IgD-negative memory B cell (primary cell): ENCODE results near the gene REPS2. TPM values are rescaled to one million over a fixed set of nuclear protein-coding genes. Genes with fewer than 3 reads are reported as not detected.

Experiments
- H3K27ac Mint-ChIP-seq, 3 donors: one replicate each; pipeline ENCODE4 v1.8.0; 2020 to 2022; ENCODE audit warnings: mild to moderate bottlenecking in 3 of 3, mixed read lengths in 3 of 3, moderate library complexity in 1 of 3
- H3K27me3 Mint-ChIP-seq: one replicate; pipeline ENCODE4 v1.8.0; 2021; ENCODE audit warnings: mixed read lengths
- H3K36me3 Mint-ChIP-seq: one replicate; pipeline ENCODE4 v1.8.0; 2020; ENCODE audit warnings: mild to moderate bottlenecking, mixed read lengths
- H3K4me1 Mint-ChIP-seq, 3 donors: one replicate each; pipeline ENCODE4 v1.8.0; 2020 to 2022; ENCODE audit warnings: mixed read lengths in 3 of 3, mild to moderate bottlenecking in 1 of 3
- H3K4me3 Mint-ChIP-seq, 4 donors: one replicate each; pipeline ENCODE4 v1.8.0; 2020 to 2022; ENCODE audit warnings: mild to moderate bottlenecking in 4 of 4, mixed read lengths in 4 of 4, moderate library complexity in 3 of 4
- H3K9me3 Mint-ChIP-seq, 3 donors: one replicate each; pipeline ENCODE4 v1.8.0; 2020 to 2021; ENCODE audit warnings: mixed read lengths in 3 of 3, mild to moderate bottlenecking in 1 of 3
- polyA plus RNA-seq: library from polyadenylated mRNA; unstranded; fragments of 300-500 nt; fragmentation: Illumina TruSeq; gene quantifications from one replicate; pipeline ENCODE4 v1.2.3, GENCODE V29; 2021

The REPS2 gene
- polyA plus RNA-seq, 1 donor from 2014 or later = 1.3 TPM

DNA sequence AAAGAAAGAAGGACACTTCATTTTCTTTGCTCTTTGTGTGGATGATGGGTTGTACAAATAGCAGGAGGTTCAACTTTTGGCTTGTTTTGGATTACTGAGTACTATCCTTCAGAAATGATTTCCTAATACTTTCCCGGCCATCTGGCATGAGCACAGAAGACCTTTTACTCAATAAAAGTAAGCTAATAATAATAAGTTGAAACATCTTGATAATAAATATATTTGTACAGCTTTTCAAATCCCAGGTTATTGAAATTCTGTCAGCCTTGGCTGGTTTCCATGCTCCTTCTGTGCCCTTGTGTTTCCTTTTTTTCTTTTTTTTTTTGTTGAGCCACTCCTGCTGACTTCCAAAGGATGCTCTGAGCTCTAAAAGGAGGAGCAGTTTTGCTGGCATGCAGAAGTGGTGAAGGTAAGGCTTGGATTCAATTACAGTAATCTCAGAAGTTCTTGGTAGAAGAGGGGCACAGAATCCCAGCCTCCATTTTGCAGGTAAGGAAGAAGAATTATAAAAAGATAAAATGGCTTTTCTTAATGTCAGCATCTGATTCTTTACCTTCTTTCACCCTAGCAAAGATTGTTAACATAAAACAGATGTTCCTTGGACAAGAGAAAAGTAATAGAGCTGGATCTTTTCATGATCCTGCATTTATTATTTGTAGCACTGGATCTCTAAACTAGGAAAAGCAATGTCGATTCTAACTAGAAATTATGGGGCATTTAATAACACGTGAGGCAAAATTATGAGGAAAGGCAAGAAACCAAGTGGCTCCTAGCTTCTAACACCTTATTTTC is 31.9 kb downstream of the REPS2 start:
- H3K27ac Mint-ChIP-seq = no peak overlapping the region
- peaks cover 0 to 7% (median 2%) of the 10 kb centered on the region in 3 donors for H3K9me3 Mint-ChIP-seq
- H3K4me1 Mint-ChIP-seq = peaks cover 0 to 6% (median 0%) of the 10 kb centered on the region in 3 donors
- H3K4me3 Mint-ChIP-seq = no peak overlapping the region
- H3K27me3 Mint-ChIP-seq = peaks cover 5% of the 10 kb centered on the region
- peaks cover 3% of the 10 kb centered on the region for H3K36me3 Mint-ChIP-seq

DNA sequence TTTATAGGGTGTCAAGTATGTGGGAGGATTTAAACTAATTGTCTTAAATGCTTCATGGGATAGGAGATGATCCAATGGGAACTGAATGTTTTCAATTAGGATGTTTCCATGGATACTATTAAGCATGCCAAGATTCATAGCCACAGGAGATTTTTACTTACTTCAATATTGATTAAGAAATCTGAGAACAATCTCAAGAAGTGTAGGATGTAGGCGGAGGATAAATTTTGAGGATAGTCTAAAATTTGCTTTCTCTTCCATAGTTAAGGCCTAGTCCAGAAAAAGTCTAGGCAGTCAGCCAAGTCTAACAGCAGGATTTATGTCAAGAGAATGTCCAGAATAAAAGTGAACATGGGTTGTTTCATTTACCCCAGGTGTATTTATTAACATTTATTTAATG is 32.8 kb downstream of the REPS2 start:
- Mint-ChIP-seq H3K4me1 (peaks cover 0 to 6% (median 0%) of the 10 kb centered on the region in 3 donors), H3K27ac (no peak overlapping the region), H3K36me3 (peaks cover 3% of the 10 kb centered on the region), H3K27me3 (peaks cover 7% of the 10 kb centered on the region), H3K9me3 (peaks cover 0 to 7% (median 2%) of the 10 kb centered on the region in 3 donors), H3K4me3 (no peak overlapping the region)

DNA sequence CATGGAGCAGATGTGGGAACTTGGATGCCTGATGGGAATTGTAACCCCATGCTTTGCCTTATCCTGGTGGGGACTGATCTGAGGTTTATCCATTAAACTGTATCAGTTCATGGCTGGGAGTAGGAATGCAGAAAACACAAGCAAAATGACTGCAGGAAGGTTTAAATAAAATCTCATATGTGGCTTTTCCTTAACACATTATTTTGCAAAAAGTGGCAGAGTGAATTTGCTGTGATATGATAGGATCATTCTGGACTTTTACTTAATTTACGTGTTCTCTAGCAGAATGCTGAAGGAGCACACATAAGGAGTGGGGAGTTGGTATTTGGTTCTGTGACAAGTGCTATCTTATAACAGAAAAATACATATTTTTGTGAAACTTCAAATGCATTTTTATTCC is 34.8 kb downstream of the REPS2 start:
- H3K27ac Mint-ChIP-seq = no peak overlapping the region
- H3K9me3 Mint-ChIP-seq = peaks cover 0 to 7% (median 2%) of the 10 kb centered on the region in 3 donors
- peaks cover 0 to 2% (median 0%) of the 10 kb centered on the region in 3 donors for H3K4me1 Mint-ChIP-seq
- H3K36me3 Mint-ChIP-seq = no peaks in the 10 kb centered on the region
- no peak overlapping the region for H3K4me3 Mint-ChIP-seq
- H3K27me3 Mint-ChIP-seq = peaks cover 9% of the 10 kb centered on the region

DNA sequence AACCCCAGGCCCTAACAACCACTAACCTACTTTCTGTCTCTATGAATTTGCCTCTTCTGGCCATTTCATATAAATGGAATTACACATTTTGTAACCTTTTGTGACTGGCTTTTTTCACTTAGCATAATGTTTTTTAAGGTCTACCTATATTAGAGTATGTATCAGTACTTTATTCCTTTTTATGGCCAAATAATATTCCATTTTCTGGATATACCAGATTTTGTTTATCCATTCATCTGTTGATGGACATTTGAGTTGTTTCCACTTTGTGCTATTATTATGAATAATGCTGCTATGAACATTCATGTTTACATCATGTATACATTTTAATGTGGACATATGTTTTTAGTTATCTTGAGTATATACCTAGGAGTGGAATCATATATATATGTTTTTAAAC is 35.5 kb downstream of the REPS2 start:
- no peaks in the 10 kb centered on the region for H3K36me3 Mint-ChIP-seq
- H3K27ac Mint-ChIP-seq = no peak overlapping the region
- peaks cover 0 to 7% (median 2%) of the 10 kb centered on the region in 3 donors for H3K9me3 Mint-ChIP-seq
- H3K4me3 Mint-ChIP-seq = no peak overlapping the region
- H3K27me3 Mint-ChIP-seq = peaks cover 9% of the 10 kb centered on the region
- H3K4me1 Mint-ChIP-seq = peaks cover 0 to 2% (median 0%) of the 10 kb centered on the region in 3 donors

DNA sequence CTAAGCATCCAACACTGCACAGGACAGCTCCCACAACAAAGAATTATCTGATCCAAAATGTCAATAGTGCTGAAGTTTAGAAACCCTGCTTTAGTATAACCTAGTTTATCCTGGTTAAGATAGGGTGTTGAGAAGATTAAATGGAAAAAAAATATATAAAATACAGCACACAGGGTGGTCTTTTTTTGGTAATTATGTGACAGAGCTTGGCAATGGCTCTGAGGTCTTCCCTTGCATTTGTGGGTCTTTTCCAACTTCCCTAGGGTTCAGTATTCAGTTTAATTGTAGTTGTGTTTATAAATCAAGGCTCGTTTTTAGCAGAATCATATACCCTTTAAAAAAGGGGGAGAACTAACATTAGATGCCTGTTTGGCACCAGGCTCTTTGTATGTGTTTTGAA is 36.6 kb downstream of the REPS2 start:
- peaks cover 0 to 7% (median 2%) of the 10 kb centered on the region in 3 donors for H3K9me3 Mint-ChIP-seq
- H3K27ac Mint-ChIP-seq = no peak overlapping the region
- peaks cover under 1% of the 10 kb centered on the region for H3K36me3 Mint-ChIP-seq
- H3K27me3 Mint-ChIP-seq = peaks cover 7% of the 10 kb centered on the region
- H3K4me1 Mint-ChIP-seq = peaks cover 0 to 2% (median 0%) of the 10 kb centered on the region in 3 donors
- no peak overlapping the region for H3K4me3 Mint-ChIP-seq

DNA sequence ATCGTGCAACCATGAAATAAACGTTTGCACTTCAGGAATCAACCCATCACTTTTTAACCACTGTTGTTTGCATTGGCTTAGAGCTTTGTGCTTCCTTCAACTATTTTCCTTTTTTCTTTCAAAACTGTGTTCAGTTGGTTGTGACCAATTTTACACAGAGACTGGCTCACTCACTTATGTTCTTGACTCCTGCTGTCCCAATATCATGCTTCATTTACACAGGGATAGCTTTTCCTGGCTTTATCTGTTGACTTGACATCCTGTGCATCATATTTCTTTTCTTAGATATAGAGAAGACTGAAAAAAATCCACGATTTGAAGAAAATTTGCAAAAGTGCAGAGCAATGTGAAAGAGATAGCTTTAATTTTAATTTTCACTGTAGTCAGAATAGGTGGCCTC is 38.8 kb downstream of the REPS2 start:
- H3K4me1 Mint-ChIP-seq = peaks cover 0 to 2% (median 0%) of the 10 kb centered on the region in 3 donors
- no peak overlapping the region for H3K27ac Mint-ChIP-seq
- no peak overlapping the region for H3K4me3 Mint-ChIP-seq
- peaks cover 10% of the 10 kb centered on the region for H3K27me3 Mint-ChIP-seq
- peaks cover 3% of the 10 kb centered on the region for H3K36me3 Mint-ChIP-seq
- peaks cover 0 to 7% (median 2%) of the 10 kb centered on the region in 3 donors for H3K9me3 Mint-ChIP-seq

DNA sequence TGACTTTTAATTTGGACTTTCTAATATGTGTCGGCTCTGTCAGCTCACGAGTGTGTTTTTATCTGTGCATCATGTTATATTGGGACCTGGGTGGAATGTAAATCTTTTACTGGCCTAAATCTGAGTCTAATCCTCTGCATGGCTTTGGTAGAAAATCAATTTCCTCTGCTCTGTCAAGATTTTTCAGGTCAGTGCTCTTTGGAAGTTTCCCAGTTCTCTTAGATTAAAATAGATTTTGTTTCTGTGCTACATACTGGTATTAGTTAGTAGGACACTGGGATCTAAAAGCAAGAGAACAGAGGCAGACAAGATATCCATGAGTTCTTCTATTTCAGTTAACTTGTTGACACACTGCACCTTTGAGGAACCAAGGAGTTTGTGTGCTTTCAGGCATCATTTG is 39.7 kb downstream of the REPS2 start:
- H3K27me3 Mint-ChIP-seq = peaks cover 10% of the 10 kb centered on the region
- peaks cover 4% of the 10 kb centered on the region for H3K36me3 Mint-ChIP-seq
- peaks cover 0 to 2% (median 0%) of the 10 kb centered on the region in 3 donors for H3K4me1 Mint-ChIP-seq
- no peak overlapping the region for H3K27ac Mint-ChIP-seq
- peaks cover 0 to 7% (median 2%) of the 10 kb centered on the region in 3 donors for H3K9me3 Mint-ChIP-seq
- H3K4me3 Mint-ChIP-seq = no peak overlapping the region

DNA sequence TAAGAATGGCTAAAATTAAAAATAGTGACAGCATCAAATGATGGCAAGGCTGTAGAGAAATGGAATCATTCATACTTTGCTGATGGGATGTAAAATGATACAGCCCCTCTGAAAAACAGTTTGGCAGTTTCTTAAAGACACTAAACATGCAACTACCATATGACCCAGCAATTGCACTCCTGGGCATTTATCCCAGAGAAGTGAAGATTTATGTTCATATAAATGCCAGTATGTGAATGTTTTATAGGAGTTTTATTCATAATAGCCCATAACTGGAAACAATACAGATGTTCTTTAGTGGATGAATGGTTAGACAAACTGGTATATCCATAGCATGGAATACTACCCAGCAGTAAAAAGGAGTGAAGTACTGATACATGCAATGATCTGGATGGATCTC is 43.3 kb downstream of the REPS2 start:
- peaks cover 5% of the 10 kb centered on the region for H3K36me3 Mint-ChIP-seq
- peaks cover 6% of the 10 kb centered on the region for H3K27me3 Mint-ChIP-seq
- H3K4me1 Mint-ChIP-seq = peaks cover 0 to 2% (median 0%) of the 10 kb centered on the region in 3 donors

DNA sequence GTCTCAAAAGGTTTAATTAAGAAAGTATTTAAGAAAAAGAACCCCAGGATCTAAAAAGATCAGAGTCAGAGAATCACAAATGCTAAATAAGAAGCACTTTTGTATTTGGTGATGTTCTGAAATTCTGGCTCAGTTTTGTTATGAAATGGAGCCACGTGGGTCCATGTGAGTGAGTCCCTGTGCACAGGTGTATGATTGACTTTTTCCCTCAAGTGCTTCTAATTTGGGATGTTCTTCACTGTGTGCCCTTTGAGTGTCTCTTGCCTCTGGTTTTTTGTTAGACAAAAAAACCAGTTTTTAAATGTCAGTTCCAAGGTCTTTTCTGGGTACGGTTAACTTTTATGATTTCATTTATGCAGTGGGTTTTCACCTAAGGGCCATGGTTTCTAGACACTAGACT is 44.4 kb downstream of the REPS2 start:
- Mint-ChIP-seq H3K27me3 (peaks cover 2% of the 10 kb centered on the region), H3K27ac (no peak overlapping the region), H3K36me3 (peaks cover 5% of the 10 kb centered on the region), H3K4me3 (no peak overlapping the region), H3K9me3 (no peaks in the 10 kb centered on the region), H3K4me1 (no peaks in the 10 kb centered on the region)

More for the DNA sequence above, 43.3 kb downstream of the REPS2 start:
- Mint-ChIP-seq H3K4me3 (no peak overlapping the region), H3K27ac (peak overlapping the region in 1 of 3 donors; percentile 63), H3K9me3 (no peaks in the 10 kb centered on the region)

DNA sequence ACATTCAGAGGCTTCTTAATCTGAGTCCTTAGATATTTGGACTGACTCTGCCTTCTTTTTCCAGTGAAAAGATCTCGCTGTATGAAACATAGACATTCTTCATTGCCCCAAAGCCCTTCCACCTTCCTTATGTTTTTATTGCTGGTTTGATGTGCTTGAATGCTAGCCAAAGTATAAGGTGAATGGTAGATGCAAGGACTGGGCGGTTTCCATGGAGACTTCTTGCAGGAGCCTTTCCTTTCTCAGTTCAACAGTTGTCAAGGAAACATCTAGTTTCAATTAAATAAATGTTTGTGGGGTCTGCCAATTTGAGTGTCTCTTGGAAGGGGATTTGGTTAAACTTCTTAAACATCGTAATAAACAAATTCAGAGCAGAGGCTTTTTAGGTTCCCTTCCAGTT is 46.0 kb downstream of the REPS2 start:
- H3K9me3 Mint-ChIP-seq = no peaks in the 10 kb centered on the region
- H3K27me3 Mint-ChIP-seq = peaks cover 2% of the 10 kb centered on the region
- H3K4me1 Mint-ChIP-seq = no peaks in the 10 kb centered on the region
- peaks cover 5% of the 10 kb centered on the region for H3K36me3 Mint-ChIP-seq
- no peak overlapping the region for H3K27ac Mint-ChIP-seq
- no peak overlapping the region for H3K4me3 Mint-ChIP-seq

DNA sequence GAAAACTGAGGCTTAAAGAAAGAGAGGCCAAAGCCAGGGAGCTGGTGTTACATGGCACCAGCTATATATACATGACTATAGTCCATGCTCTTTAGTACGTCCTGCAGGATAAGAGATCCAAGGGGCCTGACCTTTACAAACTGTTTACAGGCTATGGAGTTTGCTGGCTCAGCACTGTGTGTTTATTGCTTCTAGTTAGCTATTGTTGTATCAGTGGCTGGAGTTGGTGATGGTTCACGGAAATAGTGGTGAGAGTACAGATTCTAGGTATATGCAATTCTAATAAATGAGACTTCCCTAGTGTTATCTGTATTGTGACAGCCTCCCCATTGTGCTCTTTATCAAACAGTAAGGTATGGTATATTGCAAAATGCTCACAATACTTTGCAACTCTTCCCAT is 46.5 kb downstream of the REPS2 start:
- peaks cover 5% of the 10 kb centered on the region for H3K36me3 Mint-ChIP-seq
- peaks cover 2% of the 10 kb centered on the region for H3K27me3 Mint-ChIP-seq

DNA sequence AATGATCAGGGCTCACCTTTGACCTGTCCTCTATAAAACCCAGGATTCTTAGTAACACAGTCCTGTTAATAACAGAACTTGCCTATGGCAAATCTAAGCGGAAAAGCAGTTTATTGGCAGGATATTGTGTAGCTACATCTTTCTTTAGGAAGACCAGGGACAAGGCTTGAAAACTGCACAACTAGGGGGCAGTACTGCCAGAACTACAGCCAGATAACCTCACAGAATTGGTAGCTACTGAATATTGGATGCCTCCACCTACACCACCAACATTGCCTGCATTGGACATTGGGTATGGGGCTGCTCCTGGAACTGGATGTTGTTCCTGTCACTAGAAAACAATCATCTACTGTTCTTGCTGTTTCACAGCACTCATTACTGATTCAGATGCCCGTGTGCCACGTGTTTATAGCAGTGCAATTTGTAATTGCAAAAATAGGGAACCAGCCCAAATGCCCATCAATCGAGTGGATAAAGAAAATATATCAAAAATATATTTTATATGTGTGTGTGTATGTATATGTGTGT is 47.4 kb downstream of the REPS2 start:
- H3K36me3 Mint-ChIP-seq = peaks cover 3% of the 10 kb centered on the region
- H3K9me3 Mint-ChIP-seq = no peaks in the 10 kb centered on the region
- H3K27me3 Mint-ChIP-seq = peaks cover 2% of the 10 kb centered on the region
- H3K4me3 Mint-ChIP-seq = no peak overlapping the region
- no peaks in the 10 kb centered on the region for H3K4me1 Mint-ChIP-seq
- no peak overlapping the region for H3K27ac Mint-ChIP-seq

More for the DNA sequence above, 46.5 kb downstream of the REPS2 start:
- Mint-ChIP-seq H3K9me3 (no peaks in the 10 kb centered on the region), H3K27ac (no peak overlapping the region), H3K4me3 (no peak overlapping the region), H3K4me1 (no peaks in the 10 kb centered on the region)

DNA sequence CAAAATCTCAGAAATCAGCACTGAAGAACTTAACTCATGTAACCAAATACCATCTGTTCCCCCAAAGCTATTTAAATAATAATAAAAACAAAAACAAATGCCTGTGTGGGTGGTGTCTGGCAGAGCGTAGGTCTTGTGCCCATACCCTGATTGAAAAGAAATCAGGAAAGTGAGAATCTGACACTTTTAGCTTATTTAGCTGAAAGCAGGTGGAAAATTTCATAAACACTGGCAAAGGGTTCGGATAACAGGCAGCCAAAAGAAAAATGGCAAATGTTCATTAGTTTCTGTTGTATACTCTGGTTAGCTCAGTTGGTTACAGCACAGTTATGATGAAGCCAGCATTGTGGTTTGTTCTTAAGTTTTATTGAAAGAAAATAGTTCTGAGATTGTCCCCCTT is 48.3 kb downstream of the REPS2 start:
- H3K4me3 Mint-ChIP-seq = no peak overlapping the region
- H3K27me3 Mint-ChIP-seq = peaks cover 2% of the 10 kb centered on the region
- peak overlapping the region in 1 of 3 donors; percentile 49 for H3K27ac Mint-ChIP-seq
- no peaks in the 10 kb centered on the region for H3K9me3 Mint-ChIP-seq
- no peaks in the 10 kb centered on the region for H3K4me1 Mint-ChIP-seq
- H3K36me3 Mint-ChIP-seq = peaks cover 3% of the 10 kb centered on the region

DNA sequence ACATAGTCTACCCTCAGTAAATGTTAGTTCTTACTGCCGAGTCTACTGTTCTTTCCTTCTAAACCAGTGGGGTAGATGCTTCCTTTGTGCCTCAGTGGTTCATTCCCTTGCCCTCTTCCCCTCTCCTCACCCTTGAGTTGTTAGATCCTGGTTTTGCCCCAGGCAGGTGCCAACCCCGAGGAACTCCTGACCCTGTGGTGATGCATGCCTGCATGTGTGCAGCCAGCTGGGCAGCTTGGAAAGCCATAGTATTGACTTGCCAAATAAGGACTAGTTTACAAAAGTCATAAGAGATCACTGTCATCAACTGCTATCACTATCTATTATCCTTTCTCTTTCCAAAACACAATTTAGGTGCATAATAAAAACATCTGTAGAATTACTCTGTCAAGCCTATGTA is 50.9 kb downstream of the REPS2 start:
- Mint-ChIP-seq H3K4me1 (no peaks in the 10 kb centered on the region), H3K4me3 (no peak overlapping the region), H3K36me3 (no peaks in the 10 kb centered on the region), H3K27me3 (peaks cover 5% of the 10 kb centered on the region), H3K27ac (no peak overlapping the region), H3K9me3 (peaks cover 0 to 6% (median 4%) of the 10 kb centered on the region in 3 donors)

DNA sequence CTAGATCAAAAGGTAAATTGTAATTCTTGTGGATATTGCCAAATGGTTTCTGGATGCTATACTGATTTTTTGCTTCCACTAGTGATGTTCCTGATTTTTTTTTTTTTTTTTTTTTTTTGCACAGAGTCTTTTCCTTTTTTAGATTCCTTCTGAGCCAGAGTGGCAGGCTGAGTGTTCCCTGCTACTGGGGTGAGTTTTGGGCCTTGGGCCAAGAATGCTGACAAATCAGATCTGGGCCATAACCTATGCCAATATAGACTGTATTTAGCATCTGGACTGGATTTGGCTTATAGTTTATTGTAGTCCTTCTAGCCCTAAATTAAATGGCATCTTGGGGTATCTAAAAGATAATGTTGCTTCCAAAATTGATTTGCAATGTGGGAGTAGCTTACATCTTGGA is 52.8 kb downstream of the REPS2 start:
- H3K36me3 Mint-ChIP-seq = no peaks in the 10 kb centered on the region

DNA sequence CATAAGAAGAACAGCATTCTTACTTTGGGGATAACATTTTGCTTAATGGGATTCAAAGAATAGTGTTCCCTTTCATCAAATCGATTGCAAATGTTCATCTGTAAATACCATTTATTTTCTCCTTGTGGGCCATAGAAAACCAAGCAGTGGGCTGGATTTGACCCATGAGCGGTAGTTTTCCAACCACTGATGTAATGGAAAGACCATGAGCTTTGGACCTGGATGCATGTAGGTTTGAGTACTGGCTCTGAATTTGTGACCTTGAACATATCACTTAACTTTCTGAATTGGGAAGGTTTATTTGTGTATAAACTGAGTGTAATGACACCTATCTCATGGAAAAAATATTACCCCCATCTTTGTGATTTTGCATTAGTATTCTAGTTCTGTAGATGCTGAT is 54.3 kb downstream of the REPS2 start:
- no peaks in the 10 kb centered on the region for H3K4me1 Mint-ChIP-seq
- peaks cover 0 to 6% (median 4%) of the 10 kb centered on the region in 3 donors for H3K9me3 Mint-ChIP-seq
- no peaks in the 10 kb centered on the region for H3K36me3 Mint-ChIP-seq
- H3K27me3 Mint-ChIP-seq = peaks cover 5% of the 10 kb centered on the region
- no peak overlapping the region for H3K27ac Mint-ChIP-seq
- no peak overlapping the region for H3K4me3 Mint-ChIP-seq

More for the DNA sequence above, 52.8 kb downstream of the REPS2 start:
- Mint-ChIP-seq H3K4me3 (no peak overlapping the region), H3K4me1 (no peaks in the 10 kb centered on the region), H3K27ac (no peak overlapping the region), H3K9me3 (peaks cover 0 to 6% (median 4%) of the 10 kb centered on the region in 3 donors), H3K27me3 (peaks cover 5% of the 10 kb centered on the region)
